GM12892 (cell line): ENCODE measurements around the gene SCP2.

ENCODE experiments used
- POLR2A ChIP-seq: IDR thresholded peaks from 2 replicates; pipeline ENCODE4 v1.6.1; 2011; ENCODE audit warnings: low read depth, low read length, control low read depth
- TAF1 ChIP-seq: IDR thresholded peaks from 2 replicates; pipeline ENCODE4 v1.6.1; 2011; ENCODE audit warnings: low read depth, mild to moderate bottlenecking, control low read depth, low read length, borderline replicate concordance

DNA sequence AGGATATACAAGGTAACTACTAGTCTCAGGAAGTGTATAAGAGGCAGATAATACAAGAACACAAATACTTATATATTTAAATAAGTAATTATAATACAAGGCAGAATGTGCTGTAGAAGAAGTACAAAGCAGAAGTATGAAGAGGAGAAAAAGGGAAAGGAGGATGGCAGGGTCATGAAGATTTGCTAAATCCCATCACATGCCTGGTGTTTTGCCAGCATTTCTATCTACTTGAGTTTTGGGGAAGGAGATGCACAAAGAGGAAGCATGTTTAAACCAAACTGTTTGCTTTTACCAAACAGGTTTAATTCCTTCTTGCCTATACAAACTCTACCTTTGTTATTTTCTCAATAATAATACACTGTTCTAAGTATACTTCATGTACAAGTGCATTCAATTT, 74.1 kb downstream of the SCP2 start:
- no peak for TF ChIP-seq POLR2A
- TF ChIP-seq TAF1, result no peak
